H9 (cell line): Measurements from ENCODE around the gene TBX5. TPM values are rescaled to one million over a fixed set of nuclear protein-coding genes. Genes with fewer than 3 reads are reported as not detected.

Experiments used
- DNase-seq: peaks from one replicate; pipeline ENCODE4 v3.0.0-alpha.2; 2017
- H2AFZ ChIP-seq: one replicate; pipeline ENCODE4 v1.6.1; 2013; ENCODE audit warnings: mild to moderate bottlenecking, low read length, control low read depth, moderate library complexity
- H2AK5ac ChIP-seq: 2 replicates; pipeline ENCODE4 v1.6.1; 2013; ENCODE audit warnings: low read length, control low read depth, mixed read lengths; ENCODE audit not compliant: insufficient read length
- H2BK120ac ChIP-seq: one replicate; pipeline ENCODE4 v1.6.1; 2013; ENCODE audit warnings: low read depth, mild to moderate bottlenecking, low read length, control low read depth, inconsistent platforms; ENCODE audit not compliant: poor library complexity, severe bottlenecking
- H2BK12ac ChIP-seq: 2 replicates; pipeline ENCODE4 v1.6.1; 2013; ENCODE audit warnings: low read length, control low read depth, mixed read lengths, low read depth; ENCODE audit not compliant: insufficient read length
- H2BK15ac ChIP-seq: 2 replicates; pipeline ENCODE4 v1.6.1; 2013; ENCODE audit warnings: low read depth, low read length, control low read depth
- H2BK20ac ChIP-seq: one replicate; pipeline ENCODE4 v1.6.1; 2013; ENCODE audit warnings: low read depth, mild to moderate bottlenecking, low read length, control low read depth, inconsistent platforms; ENCODE audit not compliant: poor library complexity, severe bottlenecking
- H2BK5ac ChIP-seq: 2 replicates; pipeline ENCODE4 v1.6.1; 2013; ENCODE audit warnings: low read length, control low read depth, mixed read lengths; ENCODE audit not compliant: insufficient read length
- H3K14ac ChIP-seq: 2 replicates; pipeline ENCODE4 v1.6.1; 2013; ENCODE audit warnings: low read length, control low read depth; ENCODE audit not compliant: insufficient read depth
- H3K18ac ChIP-seq: 2 replicates; pipeline ENCODE4 v1.6.1; 2013; ENCODE audit warnings: low read depth, mild to moderate bottlenecking, mixed read lengths, low read length, control low read depth; ENCODE audit not compliant: insufficient read length
- H3K23ac ChIP-seq: 2 replicates; pipeline ENCODE4 v1.6.1; 2013; ENCODE audit warnings: low read length, control low read depth, mixed read lengths, low read depth; ENCODE audit not compliant: insufficient read length
- H3K23me2 ChIP-seq: 2 replicates; pipeline ENCODE4 v1.6.1; 2013; ENCODE audit warnings: low read depth, mild to moderate bottlenecking, mixed read lengths, low read length, control low read depth; ENCODE audit not compliant: insufficient read length, poor library complexity, severe bottlenecking
- H3K27ac ChIP-seq: 2 replicates; pipeline ENCODE4 v1.5.1; 2013; ENCODE audit warnings: low read length, control low read depth, mixed read lengths, low read depth; ENCODE audit not compliant: insufficient read length
- H3K27me3 ChIP-seq: 2 replicates; pipeline ENCODE4 v1.6.1; 2013; ENCODE audit warnings: low read length, control low read depth, inconsistent platforms; ENCODE audit not compliant: insufficient read depth
- H3K4ac ChIP-seq: 2 replicates; pipeline ENCODE4 v1.6.1; 2013; ENCODE audit warnings: low read depth, mild to moderate bottlenecking, control low read depth, inconsistent platforms, low read length, moderate library complexity
- H3K4me1 ChIP-seq: 2 replicates; pipeline ENCODE4 v1.6.1; 2013; ENCODE audit warnings: low read length, control low read depth, inconsistent platforms; ENCODE audit not compliant: insufficient read depth
- H3K4me2 ChIP-seq: 2 replicates; pipeline ENCODE4 v1.6.1; 2013; ENCODE audit warnings: low read length, control low read depth, mixed read lengths; ENCODE audit not compliant: insufficient read length, insufficient read depth
- H3K56ac ChIP-seq: 2 replicates; pipeline ENCODE4 v1.6.1; 2013; ENCODE audit warnings: low read depth, mild to moderate bottlenecking, mixed read lengths, low read length, control low read depth; ENCODE audit not compliant: insufficient read length
- H3K79me1 ChIP-seq: 2 replicates; pipeline ENCODE4 v1.6.1; 2013; ENCODE audit warnings: low read depth, mild to moderate bottlenecking, moderate library complexity, low read length, control low read depth, inconsistent platforms; ENCODE audit not compliant: insufficient read depth, poor library complexity, severe bottlenecking
- H3K79me2 ChIP-seq: 2 replicates; pipeline ENCODE4 v1.6.1; 2013; ENCODE audit warnings: low read length, control low read depth, inconsistent platforms; ENCODE audit not compliant: insufficient read depth
- H3K9ac ChIP-seq: 2 replicates; pipeline ENCODE4 v1.6.1; 2013; ENCODE audit warnings: low read length, control low read depth, mixed read lengths; ENCODE audit not compliant: insufficient read length; ENCODE audit errors: extremely low read depth
- H3K9me3 ChIP-seq: one replicate; pipeline ENCODE4 v1.6.1; 2013; ENCODE audit warnings: low read depth, low read length, inconsistent platforms; ENCODE audit not compliant: control insufficient read depth
- H3T11ph ChIP-seq: one replicate; pipeline ENCODE4 v1.6.1; 2013; ENCODE audit warnings: mild to moderate bottlenecking, low read length, control low read depth, inconsistent platforms
- H4K20me1 ChIP-seq: one replicate; pipeline ENCODE4 v1.6.1; 2013; ENCODE audit not compliant: control insufficient read depth, insufficient read length, insufficient read depth
- H4K5ac ChIP-seq: 2 replicates; pipeline ENCODE4 v1.6.1; 2013; ENCODE audit warnings: low read depth, mild to moderate bottlenecking, mixed read lengths, low read length, control low read depth; ENCODE audit not compliant: insufficient read length
- H4K8ac ChIP-seq: replicated peaks from 2 replicates; pipeline ENCODE4 v1.6.1; 2013; ENCODE audit warnings: low read length, control low read depth, mixed read lengths, low read depth; ENCODE audit not compliant: insufficient read length
- H4K91ac ChIP-seq: 2 replicates; pipeline ENCODE4 v1.6.1; 2013; ENCODE audit warnings: low read depth, mild to moderate bottlenecking, moderate library complexity, mixed read lengths, low read length, control low read depth; ENCODE audit not compliant: insufficient read length
- H3K27ac Mint-ChIP-seq, 3 experiments: 2 replicates in 2 of 3; 3 replicates in 1 of 3; pipeline ENCODE4 v1.8.0; 2020 to 2021; ENCODE audit warnings: mixed read lengths in 3 of 3, mild to moderate bottlenecking in 1 of 3, moderate library complexity in 1 of 3
- H3K27me3 Mint-ChIP-seq: 2 replicates; pipeline ENCODE4 v1.8.0; 2021; ENCODE audit warnings: low read depth, mild to moderate bottlenecking, moderate library complexity, mixed read lengths
- H3K36me3 Mint-ChIP-seq, 3 experiments: 2 replicates in 2 of 3; 3 replicates in 1 of 3; pipeline ENCODE4 v1.8.0; 2020 to 2021; ENCODE audit warnings: low read depth in 3 of 3, mixed read lengths in 3 of 3; ENCODE audit not compliant: insufficient read depth in 1 of 3
- H3K4me1 Mint-ChIP-seq, 2 experiments: 2 replicates each; pipeline ENCODE4 v1.8.0; 2020; ENCODE audit warnings: mixed read lengths in 2 of 2
- H3K4me3 Mint-ChIP-seq, 2 experiments: 2 replicates in 1 of 2; 3 replicates in 1 of 2; pipeline ENCODE4 v1.8.0; 2020 to 2021; ENCODE audit warnings: mild to moderate bottlenecking in 2 of 2, mixed read lengths in 2 of 2, moderate library complexity in 1 of 2
- H3K9me3 Mint-ChIP-seq, 2 experiments: 2 replicates in 1 of 2; 3 replicates in 1 of 2; pipeline ENCODE4 v1.8.0; 2020; ENCODE audit warnings: mild to moderate bottlenecking in 2 of 2, mixed read lengths in 2 of 2, moderate library complexity in 1 of 2
- CTCF ChIP-seq: fragments of 200-600 bp; sonication (generic); conservative IDR thresholded peaks from 3 replicates; pipeline ENCODE4 v1.8.0; 2021; ENCODE audit warnings: antibody characterized with exemption, mild to moderate bottlenecking
- WGBS: extraction: QIAGEN DNeasy Blood & Tissue Kit; methylation state at CpG from one replicate; pipeline ENCODE4 v1.1.7; 2013; ENCODE audit warnings: missing lambda C conversion rate, low lambda C conversion rate, mixed read lengths; ENCODE audit not compliant: insufficient read length; ENCODE audit errors: extremely low coverage; 5-methylcytosine and 5-hydroxymethylcytosine counted together
- total RNA-seq: library from RNA; stranded (reverse); gene quantifications from 2 replicates; pipeline ENCODE4 v1.2.1, GENCODE V29; 2021

TBX5 gene
- total RNA-seq, 1 experiment from 2014 or later, result not detected

GRCh38 chr12:114344831-114345230 is 61.1 kb downstream of the TBX5 start:
- Histone ChIP-seq H3K23ac (no peak overlapping the region), H3K79me1 (no peaks in the 10 kb centered on the region), H3K79me2 (no peaks in the 10 kb centered on the region), H2BK5ac (no peak overlapping the region), H2BK20ac (no peak overlapping the region), H3K4me2 (no peak overlapping the region), H4K91ac (no peak overlapping the region), H2BK120ac (no peak overlapping the region), H3K27me3 (no peaks in the 10 kb centered on the region), H2BK12ac (no peak overlapping the region), H4K20me1 (no peaks in the 10 kb centered on the region), H3K9me3 (no peaks in the 10 kb centered on the region), H2AK5ac (no peak overlapping the region), H3K56ac (no peak overlapping the region), H2BK15ac (no peak overlapping the region), H3K18ac (no peak overlapping the region), H3K4me1 (peaks cover 6% of the 10 kb centered on the region; the same call in 1 of the 2 replicates), H3K27ac (no peak overlapping the region), H2AFZ (no peak overlapping the region), H4K8ac (no peak overlapping the region), H3K9ac (no peak overlapping the region), H3K14ac (no peak overlapping the region), H3T11ph (no peak overlapping the region), H4K5ac (no peak overlapping the region), H3K4ac (no peak overlapping the region), H3K23me2 (no peaks in the 10 kb centered on the region)
- Mint-ChIP-seq H3K27me3 (no peaks in the 10 kb centered on the region; the same call in 1 of the 2 replicates), H3K4me1 (peaks cover 8 to 13% of the 10 kb centered on the region in 2 experiments), H3K36me3 (no peaks in the 10 kb centered on the region), H3K27ac (no peak overlapping the region), H3K4me3 (no peak overlapping the region), H3K9me3 (no peaks in the 10 kb centered on the region)
- TF ChIP-seq CTCF, result no peak
- no CpG with 5 or more reads among the region's 2 CpGs for WGBS
- no peak for DNase-seq
